Measurements from ENCODE around the gene LDB2. TPM values are rescaled to one million over a fixed set of nuclear protein-coding genes. Genes with fewer than 3 reads are reported as not detected.

LDB2 gene
- total RNA-seq, 1 donor: 18.8 TPM

- no peak for TF ChIP-seq CTCF (IDR thresholded peaks at IDR 0.05; ENCODE audit: extremely low read depth, low read depth, low read length)
- Histone ChIP-seq H3K27me3 (ENCODE audit: insufficient read depth, low read length) (no peaks in the 10 kb centered on the region), H3K79me2 (ENCODE audit: insufficient read depth, low read length) (no peaks in the 10 kb centered on the region), H3K4me3 (ENCODE audit: insufficient read depth, low read length) (no peak overlapping the region), H3K4me1 (ENCODE audit: insufficient read depth, low read length) (peaks cover 10% of the 10 kb centered on the region), H3K9me3 (ENCODE audit: low read depth, low read length) (no peaks in the 10 kb centered on the region), H3K4me2 (ENCODE audit: insufficient read depth, low read length) (no peak overlapping the region), H3K27ac (ENCODE audit: low read depth, low read length) (no peak overlapping the region), H3K36me3 (ENCODE audit: insufficient read depth, low read length) (no peaks in the 10 kb centered on the region), H4K20me1 (ENCODE audit: insufficient read depth, low read length) (no peaks in the 10 kb centered on the region), H2AFZ (ENCODE audit: low read length) (no peak overlapping the region)
- no peak for DNase-seq (ENCODE audit: insufficient read length, low spot score, missing footprints)
Observed at GRCh38 chr4:16661813-16662212, 236.6 kb downstream of the LDB2 start.

GRCh38 chr4:16660656-16661055, 237.8 kb downstream of the LDB2 start:
- Histone ChIP-seq H3K27ac (ENCODE audit: low read depth, low read length) (no peak overlapping the region), H3K9me3 (ENCODE audit: low read depth, low read length) (no peaks in the 10 kb centered on the region), H3K4me2 (ENCODE audit: insufficient read depth, low read length) (no peak overlapping the region), H3K36me3 (ENCODE audit: insufficient read depth, low read length) (no peaks in the 10 kb centered on the region), H3K27me3 (ENCODE audit: insufficient read depth, low read length) (no peaks in the 10 kb centered on the region), H3K4me1 (ENCODE audit: insufficient read depth, low read length) (peaks cover 10% of the 10 kb centered on the region), H4K20me1 (ENCODE audit: insufficient read depth, low read length) (no peaks in the 10 kb centered on the region), H3K79me2 (ENCODE audit: insufficient read depth, low read length) (no peaks in the 10 kb centered on the region), H3K4me3 (ENCODE audit: insufficient read depth, low read length) (no peak overlapping the region), H2AFZ (ENCODE audit: low read length) (no peak overlapping the region)
- DNase-seq (ENCODE audit: insufficient read length, low spot score, missing footprints): no peak
- no peak for TF ChIP-seq CTCF (IDR thresholded peaks at IDR 0.05; ENCODE audit: extremely low read depth, low read depth, low read length)

GRCh38 chr4:16659694-16660093, 238.8 kb downstream of the LDB2 start:
- Histone ChIP-seq H3K27ac (ENCODE audit: low read depth, low read length) (no peak overlapping the region), H3K4me3 (ENCODE audit: insufficient read depth, low read length) (no peak overlapping the region), H3K36me3 (ENCODE audit: insufficient read depth, low read length) (no peaks in the 10 kb centered on the region), H3K4me2 (ENCODE audit: insufficient read depth, low read length) (no peak overlapping the region), H2AFZ (ENCODE audit: low read length) (no peak overlapping the region), H4K20me1 (ENCODE audit: insufficient read depth, low read length) (no peaks in the 10 kb centered on the region), H3K79me2 (ENCODE audit: insufficient read depth, low read length) (no peaks in the 10 kb centered on the region), H3K27me3 (ENCODE audit: insufficient read depth, low read length) (no peaks in the 10 kb centered on the region), H3K4me1 (ENCODE audit: insufficient read depth, low read length) (peaks cover 10% of the 10 kb centered on the region), H3K9me3 (ENCODE audit: low read depth, low read length) (no peaks in the 10 kb centered on the region)
- TF ChIP-seq CTCF (IDR thresholded peaks at IDR 0.05; ENCODE audit: extremely low read depth, low read depth, low read length): no peak
- DNase-seq (ENCODE audit: insufficient read length, low spot score, missing footprints): no peak

GRCh38 chr4:16659079-16659478, 239.4 kb downstream of the LDB2 start:
- DNase-seq (ENCODE audit: insufficient read length, low spot score, missing footprints): no peak
- no peaks in the 10 kb centered on the region for H3K9me3 ChIP-seq (ENCODE audit: low read depth, low read length)
- no peak overlapping the region for H3K4me2 ChIP-seq (ENCODE audit: insufficient read depth, low read length)
- H3K79me2 ChIP-seq (ENCODE audit: insufficient read depth, low read length): no peaks in the 10 kb centered on the region
- no peaks in the 10 kb centered on the region for H3K27me3 ChIP-seq (ENCODE audit: insufficient read depth, low read length)
- H3K4me1 ChIP-seq (ENCODE audit: insufficient read depth, low read length): peaks cover 6% of the 10 kb centered on the region
- no peak overlapping the region for H2AFZ ChIP-seq (ENCODE audit: low read length)
- no peak for TF ChIP-seq CTCF (IDR thresholded peaks at IDR 0.05; ENCODE audit: extremely low read depth, low read depth, low read length)
- H3K27ac ChIP-seq (ENCODE audit: low read depth, low read length): no peak overlapping the region
- no peak overlapping the region for H3K4me3 ChIP-seq (ENCODE audit: insufficient read depth, low read length)
- no peaks in the 10 kb centered on the region for H3K36me3 ChIP-seq (ENCODE audit: insufficient read depth, low read length)
- no peaks in the 10 kb centered on the region for H4K20me1 ChIP-seq (ENCODE audit: insufficient read depth, low read length)

Measured in osteoblast (primary cell).